NCI-H2107 (cell line): ENCODE results near the gene SH2D5.
A peak's percentile ranks its signal among the peaks of the same experiment; 100 is the strongest.

Source experiments
- DNase-seq: peaks from one replicate; lab custom pipeline; 2025; lab: John Stamatoyannopoulos, UW

Gene SH2D5

DNA sequence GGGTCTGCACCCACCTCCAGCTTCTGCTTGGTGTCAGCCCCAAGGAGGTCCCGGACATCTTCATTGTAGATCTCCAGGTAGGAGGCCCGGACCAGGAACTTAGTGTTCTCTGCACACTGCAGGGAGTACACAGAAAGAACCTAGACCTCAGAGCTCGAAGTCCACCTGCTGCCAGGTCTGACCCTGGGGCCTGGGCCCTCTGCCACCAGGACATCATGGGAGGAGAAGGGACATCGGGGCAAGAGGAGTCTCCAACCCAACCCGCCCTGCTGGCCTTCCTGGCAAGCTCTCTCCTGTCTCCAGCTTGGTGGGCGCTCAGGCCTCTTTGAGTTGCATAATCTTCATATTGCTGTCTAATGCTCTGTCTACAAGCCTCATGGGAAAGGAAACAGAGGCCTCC lies 19.1 kb downstream of the SH2D5 start:
- DNase-seq, result no peak

DNA sequence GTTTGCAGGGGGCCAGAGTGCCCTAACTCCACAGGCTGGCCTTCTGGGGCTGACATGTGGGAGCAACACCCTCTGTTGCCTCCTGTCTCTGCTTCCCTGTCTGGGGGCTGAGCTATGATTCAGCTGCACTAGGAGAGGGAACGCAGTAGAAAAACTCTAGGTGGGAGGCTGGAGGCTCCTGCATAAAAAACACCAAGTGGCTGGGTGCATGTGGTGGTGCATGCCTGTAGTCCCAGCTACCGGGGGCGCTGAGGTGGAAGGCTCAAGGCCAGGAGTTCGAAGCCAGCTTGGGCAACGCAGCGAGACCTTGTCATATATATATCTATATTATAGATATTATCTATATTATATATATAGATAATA lies 20.3 kb downstream of the SH2D5 start:
- DNase-seq, result no peak

DNA sequence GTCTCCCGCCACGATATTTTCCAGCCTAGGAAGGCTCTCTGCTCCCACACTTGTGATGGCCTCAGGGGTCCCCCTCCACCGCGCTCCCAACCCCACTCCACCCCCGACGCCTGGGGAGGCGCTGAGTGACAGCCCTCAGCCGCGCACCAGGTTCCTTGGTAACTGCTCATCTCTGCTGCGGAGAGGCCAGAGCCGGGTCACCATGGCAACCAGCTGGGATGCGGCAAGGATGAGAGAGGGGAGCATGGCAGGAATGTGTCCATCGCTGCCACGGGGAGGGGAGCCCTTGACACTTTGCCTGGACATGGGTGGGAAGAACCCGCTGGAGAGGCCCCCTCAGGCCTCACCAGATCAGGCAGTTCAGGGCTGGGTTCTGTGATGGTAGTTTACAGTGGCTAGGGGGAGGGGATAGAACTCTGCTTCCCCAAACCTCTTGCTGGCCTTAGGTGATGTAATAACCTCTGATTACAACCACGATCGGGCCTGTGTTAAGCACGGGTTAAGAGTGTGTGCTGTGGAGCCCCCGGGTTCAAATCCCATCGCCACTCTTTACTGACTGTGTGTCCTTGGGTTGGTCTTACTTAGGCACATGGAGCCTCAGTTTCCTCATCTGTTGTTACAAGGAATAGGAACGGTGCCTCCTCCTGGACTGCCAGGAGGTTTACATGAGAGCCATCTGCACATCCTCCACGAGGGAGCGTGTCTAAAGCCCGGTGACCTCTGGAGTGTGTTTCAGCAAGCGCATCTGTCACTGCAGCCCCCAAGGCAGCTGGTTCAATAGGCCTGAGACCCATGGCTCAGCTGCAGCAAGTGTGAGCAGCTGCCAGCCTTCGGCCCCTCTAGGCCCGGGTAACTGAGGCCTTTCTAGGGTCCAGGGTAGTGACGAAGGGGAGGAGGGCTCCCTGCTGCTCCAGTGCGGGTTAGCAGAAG lies 21.0 kb downstream of the SH2D5 start:
- no peak for DNase-seq

- no peak for DNase-seq
Measured at GRCh38 chr1:20710469-20711284, 21.8 kb downstream of the SH2D5 start.

GRCh38 chr1:20709868-20710267 lies 22.6 kb downstream of the SH2D5 start:
- no peak for DNase-seq

DNA sequence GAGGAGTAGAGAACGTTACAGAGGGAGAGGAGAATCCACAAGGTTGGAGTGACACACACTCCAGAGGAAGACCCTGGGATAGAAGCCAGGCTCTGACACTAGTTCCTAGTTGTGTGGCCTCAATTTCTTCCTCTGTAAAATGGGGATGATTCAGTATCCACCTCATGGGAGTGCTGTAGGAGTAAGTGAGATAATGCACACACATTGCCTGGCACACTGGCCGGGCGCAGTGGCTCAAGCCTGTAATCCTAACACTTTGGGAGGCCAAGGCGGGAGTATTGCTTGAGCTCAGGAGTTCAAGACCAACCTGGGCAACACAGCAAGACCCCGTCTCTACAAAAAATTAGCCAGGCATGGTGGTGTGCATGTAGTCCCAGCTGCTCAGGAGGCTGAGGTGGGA lies 23.6 kb downstream of the SH2D5 start:
- no peak for DNase-seq

DNA sequence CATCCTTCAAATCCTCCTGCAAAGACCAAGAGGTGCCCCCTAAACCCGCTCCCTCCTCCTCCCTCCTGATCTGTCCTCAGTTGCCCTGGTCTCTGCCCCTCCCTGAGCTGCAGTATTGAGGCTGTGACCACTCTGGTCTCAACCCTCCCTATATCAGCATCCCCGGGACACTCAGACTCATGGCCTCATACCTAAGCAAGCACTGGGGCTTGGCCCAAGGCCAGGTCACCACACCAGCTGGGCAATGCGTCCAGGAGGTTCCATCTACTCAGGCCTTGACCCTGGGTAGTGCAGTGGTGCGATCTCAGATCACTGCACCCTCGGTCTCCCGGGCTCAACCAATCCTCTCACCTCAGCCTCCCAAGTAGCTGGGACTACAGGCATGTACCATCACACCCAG lies 24.4 kb downstream of the SH2D5 start:
- DNase-seq, result no peak

- DNase-seq, result no peak
Measured at GRCh38 chr1:20706841-20707240, 25.7 kb downstream of the SH2D5 start.

DNA sequence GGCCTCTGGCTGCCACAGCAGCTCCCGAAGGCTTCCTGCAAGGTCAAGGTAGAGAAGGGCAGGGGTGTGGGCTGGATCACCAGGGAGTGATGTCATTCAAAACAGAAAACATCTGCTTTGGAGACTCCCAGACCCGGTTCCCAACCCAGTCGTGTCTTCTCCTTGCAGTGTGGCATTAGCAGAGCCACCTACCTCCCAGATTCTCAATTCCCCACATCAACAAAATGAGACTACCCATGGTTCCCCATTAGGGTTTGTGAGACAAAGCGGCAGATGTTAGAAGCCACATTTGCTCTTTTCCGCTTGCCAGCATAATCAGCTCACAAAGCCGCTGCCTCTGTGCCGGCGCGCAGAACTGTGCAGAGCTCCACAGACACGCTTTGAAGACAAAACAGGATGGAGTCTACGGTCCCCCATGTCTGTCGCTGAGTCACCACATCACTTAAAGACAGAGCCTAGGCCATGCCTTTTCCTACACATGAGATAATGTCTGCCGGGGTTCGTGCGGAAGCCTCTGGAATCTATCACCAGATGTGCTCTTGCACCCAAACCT lies 27.2 kb downstream of the SH2D5 start:
- no peak for DNase-seq

GRCh38 chr1:20704390-20705202 lies 27.9 kb downstream of the SH2D5 start:
- no peak for DNase-seq

- DNase-seq, result no peak
Measured at GRCh38 chr1:20703124-20703756, 29.3 kb downstream of the SH2D5 start.

DNA sequence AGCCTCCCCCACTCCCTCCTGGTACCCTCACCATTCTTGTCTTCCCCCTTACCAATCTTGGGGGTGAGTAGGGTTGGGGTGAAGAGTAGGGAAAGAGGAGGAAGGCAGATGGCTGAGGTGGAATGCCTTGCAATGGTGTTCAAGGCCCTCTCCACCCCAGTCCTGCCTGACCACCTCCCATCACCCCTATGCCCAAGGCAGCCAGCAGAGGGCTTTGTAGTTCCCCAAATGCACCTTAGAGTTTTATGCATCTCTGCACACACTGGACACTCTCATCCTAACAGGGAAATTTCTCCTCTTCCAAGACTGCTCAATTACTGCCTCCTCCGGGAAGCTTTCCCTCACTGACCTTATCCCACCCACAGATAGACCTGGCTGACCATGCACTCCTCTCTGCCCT lies 30.1 kb downstream of the SH2D5 start:
- no peak for DNase-seq

- DNase-seq, result no peak
Measured at GRCh38 chr1:20701847-20702246, 30.7 kb downstream of the SH2D5 start.

- DNase-seq, result no peak
Measured at GRCh38 chr1:20701446-20701845, 31.1 kb downstream of the SH2D5 start.

- no peak for DNase-seq
Measured at GRCh38 chr1:20700636-20701215, 31.8 kb downstream of the SH2D5 start.

DNA sequence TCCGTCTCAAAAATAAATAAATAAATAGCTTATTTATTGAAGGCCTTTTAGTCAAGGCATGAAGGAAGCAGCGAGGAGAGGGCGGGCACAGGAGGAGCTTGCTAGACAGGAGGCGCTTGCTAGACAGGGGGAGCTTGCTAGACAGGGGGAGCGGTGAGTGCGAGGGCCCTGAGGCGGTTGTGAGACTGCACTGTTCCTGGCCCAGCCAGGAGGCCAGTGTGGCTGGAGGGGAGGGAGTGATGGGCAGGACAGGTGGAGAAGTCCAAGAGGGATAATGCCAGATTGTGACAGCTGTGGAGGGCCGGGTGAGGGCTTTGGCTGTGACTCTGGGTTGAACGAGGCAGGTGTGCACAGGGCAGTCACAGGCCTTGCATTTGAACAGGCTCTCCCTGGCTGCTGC lies 32.9 kb downstream of the SH2D5 start:
- no peak for DNase-seq

- DNase-seq, result no peak
Measured at GRCh38 chr1:20698195-20698910, 34.1 kb downstream of the SH2D5 start.

DNA sequence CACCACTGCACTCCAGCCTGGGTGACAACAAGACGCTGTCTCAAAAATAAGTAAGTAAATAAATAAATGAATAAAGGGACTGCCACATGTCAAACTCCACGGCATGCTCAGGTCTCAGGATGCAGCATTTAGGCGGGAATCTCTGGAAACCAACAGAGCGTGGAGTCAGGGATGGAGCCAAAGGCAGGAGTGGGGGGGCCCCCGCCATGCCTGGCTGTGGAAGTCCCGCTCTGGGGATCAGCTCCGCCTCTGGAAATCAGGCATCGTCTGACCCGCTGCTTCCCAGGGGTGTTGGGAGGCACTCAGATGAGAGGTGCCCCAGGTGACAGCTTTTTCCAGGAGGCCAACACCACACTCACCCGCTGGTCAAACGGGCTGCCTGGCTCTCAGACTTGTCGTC lies 34.9 kb downstream of the SH2D5 start:
- DNase-seq, result no peak

DNA sequence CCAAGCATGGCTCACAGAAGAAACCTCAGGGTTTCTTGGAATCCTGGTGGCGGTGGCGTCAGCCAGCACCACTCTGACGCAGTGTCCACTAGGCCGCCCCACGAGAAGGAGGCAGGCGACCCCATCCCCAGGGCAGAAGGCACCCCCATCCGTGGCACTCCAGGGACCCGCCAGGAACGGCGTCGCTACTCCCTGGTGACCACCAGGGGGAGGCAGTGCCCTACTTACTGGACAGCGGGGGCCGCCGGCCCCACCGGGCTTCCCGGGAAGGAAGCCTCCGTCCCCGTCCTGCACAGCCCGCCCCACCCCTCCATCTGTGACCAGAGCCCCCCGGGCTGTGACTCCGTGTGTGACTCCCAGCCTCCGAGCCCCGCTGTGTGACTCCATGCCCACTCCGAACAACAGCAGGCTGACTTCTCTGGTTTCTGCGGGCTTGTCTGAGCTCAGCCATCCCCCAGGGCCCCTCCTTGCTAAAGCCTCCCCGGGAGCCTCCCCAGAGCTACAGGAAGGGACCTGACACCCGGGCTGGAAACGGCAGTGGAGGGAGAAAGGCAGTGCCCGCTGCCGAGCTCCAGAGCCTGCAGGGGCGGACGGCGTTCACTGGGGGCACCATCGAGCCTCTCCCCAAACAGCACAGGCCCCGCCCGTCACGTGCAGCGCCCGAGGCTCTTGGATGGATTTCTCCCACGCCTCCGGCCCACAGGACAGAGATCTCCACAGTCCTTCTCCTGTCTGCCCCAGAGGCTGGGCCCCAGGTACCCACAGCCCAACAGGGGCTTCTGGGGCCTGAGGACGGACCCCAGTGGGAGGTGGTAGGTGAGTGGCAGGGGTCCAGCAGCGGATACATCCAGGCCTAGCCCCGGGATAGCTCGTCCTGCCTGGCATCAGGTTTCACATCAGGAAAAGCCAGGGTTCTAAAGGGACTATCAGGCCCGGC lies 35.8 kb downstream of the SH2D5 start:
- peak; percentile 81 for DNase-seq
